Measurements from ENCODE around the gene OR10G3.
"Not testable (repeated sequence)": the region's sequence is repeated elsewhere in the genome, so short reads cannot be mapped to it uniquely, and the experiment has no call there.

Gene OR10G3, protein sequence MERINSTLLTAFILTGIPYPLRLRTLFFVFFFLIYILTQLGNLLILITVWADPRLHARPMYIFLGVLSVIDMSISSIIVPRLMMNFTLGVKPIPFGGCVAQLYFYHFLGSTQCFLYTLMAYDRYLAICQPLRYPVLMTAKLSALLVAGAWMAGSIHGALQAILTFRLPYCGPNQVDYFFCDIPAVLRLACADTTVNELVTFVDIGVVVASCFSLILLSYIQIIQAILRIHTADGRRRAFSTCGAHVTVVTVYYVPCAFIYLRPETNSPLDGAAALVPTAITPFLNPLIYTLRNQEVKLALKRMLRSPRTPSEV

GRCh38 chr14:21579976-21580375, at the start of gene OR10G3:
TSS of gene OR10G3 (minus strand) at chr14:21580076. CDS start at chr14:21570744, 9,332 bp downstream.
- DNase-seq = no peak

DNA sequence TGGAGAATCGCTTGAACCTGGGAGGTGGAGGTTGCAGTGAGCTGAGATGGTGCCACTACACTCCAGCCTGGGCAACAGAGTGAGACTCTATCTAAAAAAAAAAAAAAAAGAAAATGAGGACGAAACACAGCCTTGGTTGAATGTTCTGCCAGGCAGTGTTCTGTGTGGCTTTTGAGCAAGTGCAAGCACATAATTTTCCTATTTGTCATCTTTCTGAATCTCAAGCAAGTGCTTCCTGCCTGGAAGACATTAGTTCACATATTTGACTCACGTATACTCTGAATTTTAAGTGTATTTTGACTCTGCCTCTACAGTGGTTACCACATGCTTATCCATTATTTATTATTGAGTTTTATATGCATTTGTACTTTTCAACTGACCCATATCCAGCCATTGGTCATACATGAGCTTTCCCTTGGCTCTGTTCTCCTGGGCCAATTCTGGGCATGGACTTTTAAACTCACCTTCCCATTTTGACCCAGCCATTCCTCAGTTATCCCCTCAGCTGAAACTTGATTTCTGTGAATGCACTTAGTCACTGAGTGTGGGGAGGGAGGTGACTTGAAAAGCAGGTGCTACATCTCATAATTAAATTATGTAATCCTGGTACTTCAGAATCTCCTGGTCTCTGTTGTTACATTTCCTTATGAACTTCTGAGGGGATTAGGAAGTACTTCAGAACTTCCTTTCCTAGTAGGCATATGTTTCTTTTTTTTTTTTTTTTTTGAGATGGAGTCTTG, 46.8 kb upstream of the OR10G3 start:
- no peak for DNase-seq

GRCh38 chr14:21617614-21618013, 37.7 kb upstream of the OR10G3 start:
- DNase-seq = no peak

DNA sequence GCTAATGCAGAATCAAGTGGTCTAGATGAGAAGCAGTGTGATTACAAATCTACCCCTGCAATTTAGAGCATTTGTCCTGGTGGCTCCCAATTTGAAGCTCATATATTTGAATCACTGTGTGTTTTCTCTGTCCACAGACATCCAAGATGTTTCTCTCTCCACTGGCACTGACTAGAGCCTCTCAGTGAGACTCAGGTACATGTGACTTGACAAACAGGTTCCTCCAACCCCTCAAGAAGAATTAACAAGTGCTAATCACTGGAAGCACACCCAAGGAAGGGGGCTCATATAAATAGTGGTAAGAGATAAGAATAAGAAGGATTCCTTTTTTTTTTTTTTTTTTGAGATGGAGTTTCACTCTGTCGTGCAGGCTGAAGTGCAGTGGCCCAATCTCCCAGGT, 34.4 kb upstream of the OR10G3 start:
- no peak for DNase-seq

GRCh38 chr14:21612324-21612723, 32.4 kb upstream of the OR10G3 start:
- DNase-seq = no peak

DNA sequence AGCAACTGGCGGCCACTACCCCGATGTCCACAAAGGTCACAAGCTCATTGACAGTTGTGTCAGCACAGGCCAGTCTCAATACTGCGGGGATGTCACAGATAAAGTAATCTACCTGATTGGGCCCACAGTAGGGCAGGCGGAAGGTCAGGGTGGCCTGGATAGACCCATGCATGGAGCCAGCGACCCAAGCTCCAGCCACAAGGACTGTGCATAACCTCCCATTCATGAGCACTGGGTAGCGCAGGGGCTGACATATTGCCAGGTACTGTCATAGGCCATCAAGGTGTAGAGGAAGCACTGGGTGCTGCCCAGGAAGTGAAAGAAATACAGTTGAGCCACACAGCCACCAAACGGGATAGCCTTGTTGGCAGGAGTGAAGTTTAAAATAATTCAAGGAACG, 22.3 kb upstream of the OR10G3 start:
- DNase-seq = not testable (repeated sequence)

- DNase-seq = no peak
Measured at GRCh38 chr14:21589317-21589716, 9.4 kb upstream of the OR10G3 start.

DNA sequence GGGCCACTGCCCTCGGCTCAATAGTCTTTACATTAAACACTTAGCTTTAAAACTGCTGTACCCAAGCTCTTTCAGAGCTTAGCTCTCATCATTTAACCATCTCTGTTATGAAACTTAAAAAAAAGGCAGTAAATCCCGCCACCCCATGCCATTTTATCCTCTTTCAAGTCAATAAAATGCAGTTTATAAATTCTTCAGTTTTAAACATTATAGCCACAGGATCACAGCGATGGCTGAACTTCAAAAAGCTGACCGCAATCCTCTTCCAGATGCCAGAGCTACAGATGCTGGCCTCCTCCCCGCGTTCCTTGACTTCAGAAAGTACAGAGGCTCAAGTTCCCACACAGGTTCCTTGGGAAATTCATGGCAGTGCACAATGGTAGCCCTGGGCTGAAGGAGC, 4.2 kb downstream of the OR10G3 start:
- no peak for DNase-seq

GRCh38 chr14:21572604-21573003, 7.3 kb downstream of the OR10G3 start:
- DNase-seq = no peak

DNA sequence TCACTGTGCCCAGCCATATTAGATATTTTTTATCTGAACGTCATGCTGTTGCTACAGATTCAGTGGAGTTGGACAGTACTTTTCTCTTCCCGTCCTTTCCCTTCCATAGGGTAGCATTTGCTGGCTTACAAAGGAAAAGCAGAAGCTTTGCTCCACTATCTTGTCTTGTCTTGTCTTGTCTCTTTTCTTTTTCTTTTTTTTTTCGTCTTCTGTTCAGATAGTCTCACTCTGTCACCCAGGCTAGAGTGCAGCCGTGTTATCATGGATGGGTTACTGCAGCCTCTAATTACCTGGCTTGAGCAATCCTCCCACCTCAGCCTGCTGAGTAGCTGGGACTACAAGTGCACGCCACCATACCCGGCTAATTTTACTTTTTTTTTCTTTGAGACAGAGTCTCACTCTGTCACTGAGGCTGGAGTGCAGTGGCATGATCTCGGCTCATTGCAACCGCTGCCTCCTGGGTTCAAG, 21.1 kb downstream of the OR10G3 start:
- no peak for DNase-seq

DNA sequence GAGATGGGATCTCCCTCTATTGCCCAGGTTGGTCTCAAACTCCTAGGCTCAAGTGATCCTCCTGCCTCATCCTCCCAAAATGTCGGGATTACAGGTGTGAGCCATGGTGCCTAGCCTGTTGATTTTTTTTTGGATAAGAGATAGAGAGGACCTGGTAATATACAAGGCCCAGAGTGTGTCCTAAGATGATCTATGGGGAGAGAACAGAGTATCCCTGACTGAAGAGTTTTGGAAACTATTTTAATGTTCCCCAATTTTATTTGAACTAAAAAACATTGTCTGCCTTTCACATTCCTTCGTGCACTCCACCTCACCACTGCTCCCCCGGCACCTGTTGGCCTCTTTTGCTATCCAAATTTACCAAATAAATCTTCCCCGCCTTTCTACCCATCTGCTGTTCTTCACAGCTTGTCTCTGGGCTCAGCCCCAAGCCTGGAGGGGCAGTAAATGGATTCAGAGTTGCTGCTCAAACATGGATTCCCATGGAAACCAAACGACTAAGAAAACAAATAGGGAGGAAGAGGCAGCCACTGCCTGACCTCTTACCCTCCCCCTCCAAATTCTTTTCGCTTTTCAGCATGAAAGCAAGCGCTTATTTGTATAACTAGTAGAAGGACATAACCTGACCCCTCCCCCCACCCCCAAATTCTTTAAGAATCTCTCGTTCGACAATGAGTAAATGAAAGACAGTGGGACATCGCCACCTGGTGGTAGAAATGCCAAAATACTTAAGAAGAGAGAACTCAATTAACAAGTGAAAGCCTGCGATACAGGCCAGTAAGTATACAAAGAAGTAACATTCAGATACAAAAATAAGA, 22.6 kb downstream of the OR10G3 start:
- DNase-seq = peak; percentile 22

DNA sequence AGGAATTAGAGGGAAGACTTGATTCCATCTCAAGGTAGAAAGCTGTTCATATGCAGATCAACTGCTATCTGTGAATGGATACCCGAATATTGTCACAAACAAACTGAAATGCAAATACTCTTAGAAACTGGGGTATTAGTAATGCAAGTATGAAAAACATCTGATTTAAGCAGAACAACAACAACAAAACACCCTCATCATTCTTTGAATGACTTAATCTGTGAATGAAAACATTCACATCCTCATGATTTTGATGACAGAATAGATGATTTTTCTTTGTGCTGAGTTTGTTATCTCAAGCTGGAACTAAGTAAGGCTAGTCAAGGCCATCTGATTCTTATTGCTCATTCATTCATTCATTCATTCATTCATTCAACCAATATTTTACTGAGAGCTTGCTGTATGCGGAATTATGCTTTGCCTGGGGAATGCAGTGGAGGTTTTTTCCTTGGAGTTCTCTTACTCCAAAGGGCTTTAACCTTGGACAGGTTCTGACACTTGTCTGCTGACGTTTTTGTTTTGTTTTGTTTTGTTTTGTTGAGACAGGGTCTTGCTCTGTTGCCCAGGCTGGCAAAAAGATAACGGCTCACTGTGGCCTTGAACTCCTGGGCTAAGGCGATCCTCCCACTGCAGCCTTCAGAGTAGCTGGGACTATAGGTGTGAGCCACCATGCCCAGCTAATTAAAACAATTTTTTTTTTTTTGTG, 23.3 kb downstream of the OR10G3 start:
- no peak for DNase-seq

DNA sequence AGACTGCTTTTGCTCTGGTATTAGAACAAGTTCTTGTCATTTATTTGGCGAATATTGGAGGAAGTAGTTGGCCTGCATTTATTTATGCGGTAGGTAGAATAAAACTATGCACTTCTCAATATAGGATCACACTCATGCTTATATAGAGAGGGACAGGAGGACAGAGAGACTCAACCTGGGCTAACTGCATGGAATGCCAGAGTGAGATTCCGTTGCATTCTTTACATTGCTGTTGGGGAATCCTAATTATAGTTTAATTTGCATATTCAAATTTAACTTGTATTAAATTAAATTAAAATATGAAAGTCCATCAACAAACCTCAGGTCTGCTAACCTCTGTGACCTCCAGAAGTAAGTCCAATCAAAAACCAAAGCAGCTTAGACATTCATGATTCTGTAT, 26.6 kb downstream of the OR10G3 start:
- no peak for DNase-seq

DNA sequence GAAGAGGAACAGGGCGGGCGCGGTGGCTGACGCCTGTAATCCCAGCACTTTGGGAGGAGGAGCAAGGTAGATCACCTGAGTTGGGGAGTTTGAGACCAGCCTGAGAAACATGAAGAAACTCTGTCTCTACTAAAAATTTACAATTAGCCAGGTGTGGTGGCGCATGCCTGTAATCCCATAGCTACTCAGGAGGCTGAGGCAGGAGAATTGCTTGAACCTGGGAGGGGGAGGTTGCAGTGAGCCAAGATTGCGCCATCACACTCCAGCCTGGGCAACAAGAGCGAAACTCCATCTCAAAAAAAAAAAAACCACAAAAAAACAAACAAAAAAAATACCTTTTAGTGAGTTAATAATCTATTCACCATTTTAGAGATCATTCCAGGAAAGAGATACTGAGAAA, 35.3 kb downstream of the OR10G3 start:
- not testable (repeated sequence) for DNase-seq

DNA sequence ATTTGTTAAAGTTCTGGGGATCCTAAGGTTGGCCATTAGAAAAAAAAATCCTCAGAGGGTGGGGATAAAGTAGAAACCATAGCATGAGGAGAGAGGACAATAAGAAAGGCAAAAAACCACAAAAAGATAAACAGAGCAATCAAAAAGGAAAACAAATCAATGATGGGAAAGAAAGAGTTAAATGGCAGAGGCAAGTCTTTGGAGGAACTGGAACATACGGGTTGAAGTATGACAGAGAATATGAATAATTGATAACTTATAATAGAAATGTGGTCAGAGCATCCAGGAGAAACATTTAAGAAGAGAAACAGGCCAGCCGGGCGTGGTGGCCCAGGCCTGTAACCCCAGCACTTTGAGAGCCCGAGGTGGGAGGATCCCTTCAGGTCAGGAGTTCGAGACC, 35.9 kb downstream of the OR10G3 start:
- no peak for DNase-seq

DNA sequence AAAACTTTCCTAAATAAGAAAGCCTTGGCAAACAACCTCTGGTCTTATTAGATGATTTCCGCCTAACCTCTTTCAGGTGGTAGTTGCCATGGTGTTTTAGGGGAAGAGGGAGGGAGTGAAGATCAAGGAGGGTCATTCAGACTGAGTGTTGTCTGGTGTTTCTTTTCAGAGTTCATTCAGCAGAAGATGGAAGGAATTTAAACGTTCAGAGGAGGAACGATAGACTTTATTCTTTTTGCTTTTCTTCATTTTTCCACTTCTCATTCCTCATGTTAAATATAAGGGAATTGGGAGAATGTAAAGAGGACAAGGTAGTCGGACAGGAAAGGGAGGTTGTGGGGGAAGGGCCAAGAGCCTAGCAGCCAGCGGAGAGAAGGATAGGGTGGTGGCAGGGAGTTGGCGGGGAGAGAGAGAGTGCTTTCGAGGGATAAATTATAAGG, 36.3 kb downstream of the OR10G3 start:
- no peak for DNase-seq

DNA sequence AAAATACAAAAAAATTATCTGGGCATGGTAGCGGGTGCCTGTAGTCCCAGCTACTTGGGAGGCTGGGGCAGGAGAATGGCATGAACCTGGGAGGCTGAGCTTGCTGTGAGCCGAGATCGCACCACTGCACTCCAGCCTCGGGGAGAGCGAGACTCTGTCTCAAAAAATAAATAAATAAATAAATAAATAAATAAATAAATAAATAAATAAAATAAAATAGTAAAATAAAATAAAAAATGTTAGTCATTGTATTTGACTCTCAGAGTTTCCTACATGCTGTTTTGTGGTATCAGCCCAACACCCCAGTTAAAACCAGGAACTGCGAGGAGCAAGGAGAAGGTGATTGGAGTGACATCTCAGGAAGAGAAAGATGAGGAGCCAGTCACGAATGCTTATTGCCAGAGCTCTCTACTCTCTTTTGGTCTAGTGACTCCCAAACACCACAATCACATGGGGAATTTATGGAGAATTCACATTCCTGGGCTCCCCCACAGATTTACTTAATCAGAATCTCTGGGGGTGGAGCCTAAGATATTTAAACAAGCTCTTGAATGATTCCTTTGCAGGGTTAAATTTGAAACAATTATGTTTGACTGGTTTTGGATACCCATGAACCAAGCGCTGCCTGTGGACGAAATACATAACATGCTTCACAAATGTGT, 38.3 kb downstream of the OR10G3 start:
- no peak for DNase-seq

- no peak for DNase-seq
Measured at GRCh38 chr14:21539189-21539940, 40.5 kb downstream of the OR10G3 start.

DNA sequence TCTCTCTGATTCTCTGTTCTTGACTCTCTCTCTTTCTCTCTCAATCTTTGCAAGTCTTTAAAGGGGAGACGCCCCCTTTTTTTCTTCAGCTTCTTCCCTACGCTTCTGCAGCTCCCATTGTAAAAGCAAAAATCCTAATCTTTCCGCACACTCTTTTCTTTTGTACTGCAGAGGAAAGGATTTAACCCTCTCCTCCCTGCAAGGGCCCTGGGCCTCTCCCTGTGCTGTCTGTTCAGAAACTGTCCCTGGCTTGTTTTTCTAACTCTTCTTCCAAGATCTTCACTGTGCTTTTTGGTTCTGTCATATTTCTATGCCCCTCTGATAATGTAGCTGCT, 42.8 kb downstream of the OR10G3 start:
- DNase-seq = no peak

DNA sequence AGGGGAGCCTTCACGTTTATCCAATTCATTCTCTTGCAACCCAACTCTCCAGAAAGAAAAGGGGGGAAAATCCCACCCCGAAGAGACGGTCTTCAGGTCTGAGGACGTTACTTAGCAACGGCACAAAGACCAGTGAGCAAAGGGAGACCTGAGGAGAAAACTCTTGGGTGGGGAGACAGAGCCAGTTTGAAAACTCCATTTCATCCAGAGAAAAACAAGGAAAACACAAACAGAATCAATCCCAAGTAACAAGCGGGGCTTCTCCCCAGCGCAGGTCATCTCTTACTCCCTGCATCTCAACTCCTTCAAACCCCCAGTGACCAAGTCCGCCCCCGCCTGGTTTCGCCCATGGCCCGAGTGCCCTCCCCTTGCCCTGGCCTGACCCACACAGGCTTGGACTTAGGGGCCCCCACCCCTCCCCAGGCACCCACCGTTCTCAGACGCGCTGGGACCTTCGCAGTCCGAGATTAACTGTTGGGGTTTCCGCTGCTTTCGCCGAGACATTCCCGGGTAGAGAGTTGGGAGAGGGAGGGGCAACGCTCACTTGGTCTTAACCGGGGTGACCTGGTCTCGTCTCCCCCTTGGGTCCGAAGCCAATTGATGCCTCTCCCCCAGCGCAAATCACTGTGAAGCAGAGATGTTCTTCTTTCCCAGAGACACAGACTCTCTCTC, 43.3 kb downstream of the OR10G3 start:
- no peak for DNase-seq

Measured in NCI-H510A (cell line).